ENCODE results near the gene TMEM131. TPM values are rescaled to one million over a fixed set of nuclear protein-coding genes. Genes with fewer than 3 reads are reported as not detected.
"Not testable (repeated sequence)": the region's sequence is repeated elsewhere in the genome, so short reads cannot be mapped to it uniquely, and the experiment has no call there.

The TMEM131 gene
- total RNA-seq, 1 experiment from 2014 or later, result 28.9 TPM

DNA sequence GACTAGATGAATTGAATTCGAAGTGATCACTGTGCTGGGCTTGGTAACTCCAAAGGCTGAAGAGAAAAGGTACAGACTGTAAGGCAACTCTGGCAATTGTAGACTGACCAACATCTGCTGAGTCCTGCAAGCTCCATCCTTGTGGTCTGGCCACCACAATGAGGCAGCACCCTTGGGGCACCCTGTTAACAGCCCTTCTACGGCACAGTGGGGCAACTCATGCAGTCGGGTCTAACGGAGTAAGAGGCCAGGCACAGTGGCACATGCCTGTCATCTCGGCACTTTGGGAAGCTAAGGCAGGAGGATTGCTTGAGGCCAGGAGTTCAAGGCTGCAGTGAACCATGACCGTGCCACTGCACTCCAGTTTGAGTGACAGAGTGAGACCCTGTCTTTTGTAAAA is 155.6 kb downstream of the TMEM131 start:
- DNase-seq (ENCODE audit: low spot score), result no peak
- no TSS peak for BruUV-seq (replicated peaks)
- intact Hi-C loops (cut with micrococcal nuclease; ENCODE audit: unreplicated experiment), result no loop called here
- Histone ChIP-seq H3K27ac (ENCODE audit: low read depth, low read length, poor library complexity, severe bottlenecking) (no peak overlapping the region), H3K4me3 (ENCODE audit: low read depth, low read length, poor library complexity, severe bottlenecking) (no peak overlapping the region), H3K36me3 (ENCODE audit: insufficient read depth, low read length, poor library complexity, severe bottlenecking) (no peaks in the 10 kb centered on the region), H3K9me3 (ENCODE audit: low read depth, low read length, poor library complexity, severe bottlenecking) (no peaks in the 10 kb centered on the region), H3K27me3 (replicated peaks; ENCODE audit: insufficient read depth, low read depth, low read length, poor library complexity) (no peaks in the 10 kb centered on the region), H3K4me1 (ENCODE audit: insufficient read depth, low read length, poor library complexity, severe bottlenecking) (no peaks in the 10 kb centered on the region)
- ChIA-PET CTCF (no interaction called here), POLR2A (ENCODE audit: low non-redundant PET) (no interaction called here)
- TF ChIP-seq CTCF (conservative IDR thresholded peaks at IDR 0.05; ENCODE audit: low read depth, low read length) (no peak), EZH2 (IDR thresholded peaks at IDR 0.05; ENCODE audit: borderline replicate concordance, low read depth, low read length, poor library complexity, severe bottlenecking) (no peak)

DNA sequence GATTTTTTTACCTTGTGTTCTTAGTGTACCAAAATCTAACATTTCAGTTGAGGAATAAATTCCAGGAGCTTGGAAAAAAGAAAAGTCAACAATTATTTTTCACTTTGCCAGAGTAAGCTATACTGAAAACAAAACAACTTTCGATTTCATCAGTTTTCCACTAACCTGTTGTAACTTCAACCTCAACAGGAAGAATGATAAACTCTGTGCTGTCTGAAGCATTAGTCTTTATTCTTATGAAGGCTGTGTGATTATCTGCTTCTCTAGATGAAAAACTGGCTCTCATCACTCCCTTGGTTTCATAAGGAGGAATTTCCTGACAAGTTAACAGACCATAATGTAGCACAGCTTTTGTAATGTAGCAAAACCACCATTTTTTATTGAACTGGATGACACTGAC is 161.1 kb downstream of the TMEM131 start:
- CTCF ChIA-PET, result no interaction called here
- no peaks in the 10 kb centered on the region for H3K9me3 ChIP-seq (ENCODE audit: low read depth, low read length, poor library complexity, severe bottlenecking)
- H3K4me3 ChIP-seq (ENCODE audit: low read depth, low read length, poor library complexity, severe bottlenecking), result no peak overlapping the region
- POLR2A ChIA-PET (ENCODE audit: low non-redundant PET), result no interaction called here
- no peak for TF ChIP-seq CTCF (conservative IDR thresholded peaks at IDR 0.05; ENCODE audit: low read depth, low read length)
- no peak for TF ChIP-seq EZH2 (IDR thresholded peaks at IDR 0.05; ENCODE audit: borderline replicate concordance, low read depth, low read length, poor library complexity, severe bottlenecking)
- DNase-seq (ENCODE audit: low spot score), result no peak
- no TSS peak for BruUV-seq (replicated peaks)
- H3K36me3 ChIP-seq (ENCODE audit: insufficient read depth, low read length, poor library complexity, severe bottlenecking), result no peaks in the 10 kb centered on the region
- H3K4me1 ChIP-seq (ENCODE audit: insufficient read depth, low read length, poor library complexity, severe bottlenecking), result no peaks in the 10 kb centered on the region
- no peak overlapping the region for H3K27ac ChIP-seq (ENCODE audit: low read depth, low read length, poor library complexity, severe bottlenecking)
- H3K27me3 ChIP-seq (replicated peaks; ENCODE audit: insufficient read depth, low read depth, low read length, poor library complexity), result no peaks in the 10 kb centered on the region
- intact Hi-C loops (cut with micrococcal nuclease; ENCODE audit: unreplicated experiment), result no loop called here

- no peaks in the 10 kb centered on the region for H3K9me3 ChIP-seq (ENCODE audit: low read depth, low read length, poor library complexity, severe bottlenecking)
- H3K27me3 ChIP-seq (replicated peaks; ENCODE audit: insufficient read depth, low read depth, low read length, poor library complexity), result no peaks in the 10 kb centered on the region
- no peak for DNase-seq (ENCODE audit: low spot score)
- H3K27ac ChIP-seq (ENCODE audit: low read depth, low read length, poor library complexity, severe bottlenecking), result no peak overlapping the region
- H3K36me3 ChIP-seq (ENCODE audit: insufficient read depth, low read length, poor library complexity, severe bottlenecking), result no peaks in the 10 kb centered on the region
- intact Hi-C loops (cut with micrococcal nuclease; ENCODE audit: unreplicated experiment), result no loop called here
- TF ChIP-seq EZH2 (IDR thresholded peaks at IDR 0.05; ENCODE audit: borderline replicate concordance, low read depth, low read length, poor library complexity, severe bottlenecking) (no peak), CTCF (conservative IDR thresholded peaks at IDR 0.05; ENCODE audit: low read depth, low read length) (no peak)
- BruUV-seq (replicated peaks), result no TSS peak
- ChIA-PET CTCF (no interaction called here), POLR2A (ENCODE audit: low non-redundant PET) (no interaction called here)
- no peaks in the 10 kb centered on the region for H3K4me1 ChIP-seq (ENCODE audit: insufficient read depth, low read length, poor library complexity, severe bottlenecking)
- no peak overlapping the region for H3K4me3 ChIP-seq (ENCODE audit: low read depth, low read length, poor library complexity, severe bottlenecking)
Measured at GRCh38 chr2:97831121-97831520, 164.6 kb downstream of the TMEM131 start.

GRCh38 chr2:97829255-97829654 is 166.5 kb downstream of the TMEM131 start:
- DNase-seq (ENCODE audit: low spot score); POLR2A ChIA-PET (ENCODE audit: low non-redundant PET); H3K27me3 ChIP-seq (replicated peaks; ENCODE audit: insufficient read depth, low read depth, low read length, poor library complexity); BruUV-seq (replicated peaks); H3K4me1 ChIP-seq (ENCODE audit: insufficient read depth, low read length, poor library complexity, severe bottlenecking); CTCF ChIA-PET; intact Hi-C loops (cut with micrococcal nuclease; ENCODE audit: unreplicated experiment); H3K36me3 ChIP-seq (ENCODE audit: insufficient read depth, low read length, poor library complexity, severe bottlenecking); H3K4me3 ChIP-seq (ENCODE audit: low read depth, low read length, poor library complexity, severe bottlenecking); H3K9me3 ChIP-seq (ENCODE audit: low read depth, low read length, poor library complexity, severe bottlenecking); H3K27ac ChIP-seq (ENCODE audit: low read depth, low read length, poor library complexity, severe bottlenecking): not testable (repeated sequence)

- H3K4me1 ChIP-seq (ENCODE audit: insufficient read depth, low read length, poor library complexity, severe bottlenecking); POLR2A ChIA-PET (ENCODE audit: low non-redundant PET); intact Hi-C loops (cut with micrococcal nuclease; ENCODE audit: unreplicated experiment); DNase-seq (ENCODE audit: low spot score); CTCF ChIA-PET; BruUV-seq (replicated peaks); H3K4me3 ChIP-seq (ENCODE audit: low read depth, low read length, poor library complexity, severe bottlenecking); H3K27ac ChIP-seq (ENCODE audit: low read depth, low read length, poor library complexity, severe bottlenecking); H3K9me3 ChIP-seq (ENCODE audit: low read depth, low read length, poor library complexity, severe bottlenecking); H3K36me3 ChIP-seq (ENCODE audit: insufficient read depth, low read length, poor library complexity, severe bottlenecking); H3K27me3 ChIP-seq (replicated peaks; ENCODE audit: insufficient read depth, low read depth, low read length, poor library complexity): not testable (repeated sequence)
Measured at GRCh38 chr2:97827013-97827412, 168.7 kb downstream of the TMEM131 start.
